Stimulated activated naive CD8-positive, alpha-beta T cell treated with anti-CD3 and anti-CD28 coated beads, Interleukin-15, Interleukin-2, amounts not matched to agents 100 U/mL and 50 U/mL, for 24 hours (primary cell): ENCODE results near the gene SPOCK3.
"Not testable (repeated sequence)": the region's sequence is repeated elsewhere in the genome, so short reads cannot be mapped to it uniquely, and the experiment has no call there.

Source experiments
- ATAC-seq: fragments of 150-1000 bp; cut with Tn5 transposase; one replicate; pipeline ENCODE4 v1.10.0; 2021
- DNase-seq: peaks from one replicate; pipeline ENCODE4 v3.0.0; 2021

The SPOCK3 gene

GRCh38 chr4:167034983-167035382 is 199.3 kb downstream of the SPOCK3 start:
- no peak for DNase-seq
- ATAC-seq, result no peak

GRCh38 chr4:167032871-167033270 is 201.4 kb downstream of the SPOCK3 start:
- ATAC-seq (no peak), DNase-seq (no peak)

- ATAC-seq, result no peak
- no peak for DNase-seq
Observed at GRCh38 chr4:167031534-167032156, 202.6 kb downstream of the SPOCK3 start.

GRCh38 chr4:167028976-167029375 is 205.3 kb downstream of the SPOCK3 start:
- no peak for DNase-seq
- no peak for ATAC-seq

GRCh38 chr4:167025670-167026069 is 208.6 kb downstream of the SPOCK3 start:
- ATAC-seq, result no peak

GRCh38 chr4:167023364-167023925 is 210.8 kb downstream of the SPOCK3 start:
- ATAC-seq (no peak), DNase-seq (no peak)

More at GRCh38 chr4:167025670-167026069, 208.6 kb downstream of the SPOCK3 start:
- no peak for DNase-seq

GRCh38 chr4:167021545-167022155 is 212.6 kb downstream of the SPOCK3 start:
- no peak for ATAC-seq
- peak; percentile 61 for DNase-seq

GRCh38 chr4:167020410-167020809 is 213.9 kb downstream of the SPOCK3 start:
- ATAC-seq (no peak), DNase-seq (no peak)

- DNase-seq (no peak), ATAC-seq (no peak)
Observed at GRCh38 chr4:167014944-167015343, 219.3 kb downstream of the SPOCK3 start.

GRCh38 chr4:167003326-167003725 is 231.0 kb downstream of the SPOCK3 start:
- no peak for ATAC-seq

GRCh38 chr4:167000141-167000852 is 234.0 kb downstream of the SPOCK3 start:
- ATAC-seq (no peak), DNase-seq (no peak)

More at GRCh38 chr4:167003326-167003725, 231.0 kb downstream of the SPOCK3 start:
- no peak for DNase-seq

- no peak for DNase-seq
- no peak for ATAC-seq
Observed at GRCh38 chr4:166996216-166996615, 238.1 kb downstream of the SPOCK3 start.

- no peak for ATAC-seq
- DNase-seq, result no peak
Observed at GRCh38 chr4:166994686-166995085, 239.6 kb downstream of the SPOCK3 start.

- DNase-seq (no peak), ATAC-seq (no peak)
Observed at GRCh38 chr4:166991006-166991561, 243.2 kb downstream of the SPOCK3 start.

- DNase-seq, result no peak
- no peak for ATAC-seq
Observed at GRCh38 chr4:166989886-166990285, 244.4 kb downstream of the SPOCK3 start.

- ATAC-seq, result no peak
Observed at GRCh38 chr4:166987026-166987425, 247.3 kb downstream of the SPOCK3 start.

GRCh38 chr4:166981847-166982246 is 252.4 kb downstream of the SPOCK3 start:
- DNase-seq (no peak), ATAC-seq (no peak)

More at GRCh38 chr4:166987026-166987425, 247.3 kb downstream of the SPOCK3 start:
- DNase-seq, result no peak

GRCh38 chr4:166980419-166980818 is 253.9 kb downstream of the SPOCK3 start:
- ATAC-seq (no peak), DNase-seq (no peak)

- ATAC-seq (no peak), DNase-seq (no peak)
Observed at GRCh38 chr4:166977596-166977995, 256.7 kb downstream of the SPOCK3 start.

GRCh38 chr4:166972071-166972470 is 262.2 kb downstream of the SPOCK3 start:
- ATAC-seq (no peak), DNase-seq (no peak)

GRCh38 chr4:166968219-166968618 is 266.1 kb downstream of the SPOCK3 start:
- DNase-seq, ATAC-seq: not testable (repeated sequence)

GRCh38 chr4:166965562-166965961 is 268.7 kb downstream of the SPOCK3 start:
- DNase-seq (no peak), ATAC-seq (no peak)

- DNase-seq, result no peak
- no peak for ATAC-seq
Observed at GRCh38 chr4:166957451-166957850, 276.8 kb downstream of the SPOCK3 start.
